Activated naive CD8-positive, alpha-beta T cell treated with anti-CD3 and anti-CD28 coated beads, Interleukin-2, amount 50 U/mL, for 16 hours (primary cell): ENCODE measurements around the gene RBMS1.

Experiments
- DNase-seq: peaks from one replicate; pipeline ENCODE4 v3.0.0-alpha.2; 2020; ENCODE audit warnings: low read depth, low spot score

The RBMS1 gene

GRCh38 chr2:160493227-160494028, at the start of gene RBMS1:
Gene RBMS1, minus strand, starts transcription at chr2:160493807. Its CDS starts 444 bp downstream, at chr2:160493363.
- DNase-seq = peak; percentile 13

GRCh38 chr2:160541745-160542144, 48.1 kb upstream of the RBMS1 start:
- no peak for DNase-seq

DNA sequence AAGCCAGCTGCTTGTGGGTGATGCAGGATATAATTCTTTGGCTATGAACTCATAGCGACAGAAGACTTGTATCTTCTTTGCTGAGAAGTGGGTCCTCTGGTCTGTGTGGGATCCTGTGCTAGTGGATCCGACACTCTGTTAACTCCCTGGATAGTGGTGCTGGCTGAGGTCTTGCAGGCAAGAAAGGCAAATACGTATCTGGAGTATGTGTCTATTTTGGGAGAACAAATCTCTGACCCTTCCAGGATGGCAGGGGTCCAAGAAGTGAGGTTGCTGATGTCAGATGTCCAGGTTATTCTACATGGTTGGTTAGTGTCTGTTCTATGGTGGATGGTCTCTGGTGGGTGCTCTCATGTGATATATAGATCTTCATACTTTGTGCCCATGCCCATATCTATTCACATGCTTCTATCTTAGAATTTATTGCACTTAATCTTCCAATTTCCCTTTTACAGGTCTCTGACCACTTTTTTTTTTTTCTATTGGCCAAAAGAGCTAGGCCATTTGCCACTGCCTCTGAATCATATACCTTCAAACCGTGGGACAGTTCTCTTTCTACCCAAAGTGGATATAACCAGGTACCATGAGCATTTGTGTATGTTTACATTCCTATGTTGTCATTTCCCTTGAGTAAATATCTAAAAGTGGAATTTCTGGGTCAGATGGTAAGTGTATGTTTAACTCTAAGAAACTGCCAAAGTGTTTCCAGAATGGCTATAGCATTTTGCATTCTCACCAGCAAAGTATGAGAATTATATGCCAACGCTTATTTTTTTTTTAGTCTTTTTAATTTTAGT, 45.1 kb upstream of the RBMS1 start:
- DNase-seq = no peak

- no peak for DNase-seq
Observed at GRCh38 chr2:160538115-160538514, 44.5 kb upstream of the RBMS1 start.

GRCh38 chr2:160534996-160535395, 41.4 kb upstream of the RBMS1 start:
- no peak for DNase-seq

DNA sequence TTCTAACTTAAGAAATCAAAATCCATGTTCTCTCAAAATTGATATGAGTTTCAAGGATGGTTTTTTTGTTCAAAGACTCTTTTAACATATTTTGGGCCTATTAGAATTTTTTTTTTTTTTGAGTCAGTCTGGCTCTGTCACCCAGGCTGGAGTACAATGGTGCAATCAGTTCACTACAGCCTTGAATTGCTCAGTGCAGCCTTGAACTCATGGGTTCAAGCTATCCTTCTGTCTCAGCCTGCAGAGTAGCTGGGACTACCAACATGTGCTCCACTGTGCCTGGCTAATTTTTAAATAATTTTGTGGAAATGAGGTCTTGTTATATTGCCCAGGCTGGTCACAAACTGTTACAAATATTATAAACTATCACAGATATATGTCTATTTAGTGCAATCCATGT, 40.6 kb upstream of the RBMS1 start:
- DNase-seq = no peak

GRCh38 chr2:160533482-160533881, 39.9 kb upstream of the RBMS1 start:
- no peak for DNase-seq

- DNase-seq = no peak
Observed at GRCh38 chr2:160532388-160532787, 38.8 kb upstream of the RBMS1 start.

GRCh38 chr2:160522951-160523710, 29.5 kb upstream of the RBMS1 start:
- no peak for DNase-seq

DNA sequence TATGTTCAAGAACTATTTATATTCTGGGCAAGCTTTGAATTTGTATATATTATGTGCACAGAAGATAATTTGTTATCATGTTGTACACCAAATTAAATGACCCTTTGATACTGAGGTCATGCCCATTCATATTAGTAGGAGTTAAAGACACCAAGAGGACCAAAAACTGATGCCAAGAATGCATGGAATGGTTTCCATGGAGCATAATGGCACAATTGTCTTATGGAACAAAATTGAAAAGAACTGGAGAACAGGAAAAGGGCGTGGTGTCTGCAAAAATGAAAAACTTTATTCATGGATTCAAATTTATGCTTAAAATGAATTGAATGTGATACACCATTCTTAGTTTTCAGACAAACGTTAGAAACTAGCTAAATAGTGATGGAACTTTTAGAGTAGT, 24.1 kb upstream of the RBMS1 start:
- DNase-seq = no peak

DNA sequence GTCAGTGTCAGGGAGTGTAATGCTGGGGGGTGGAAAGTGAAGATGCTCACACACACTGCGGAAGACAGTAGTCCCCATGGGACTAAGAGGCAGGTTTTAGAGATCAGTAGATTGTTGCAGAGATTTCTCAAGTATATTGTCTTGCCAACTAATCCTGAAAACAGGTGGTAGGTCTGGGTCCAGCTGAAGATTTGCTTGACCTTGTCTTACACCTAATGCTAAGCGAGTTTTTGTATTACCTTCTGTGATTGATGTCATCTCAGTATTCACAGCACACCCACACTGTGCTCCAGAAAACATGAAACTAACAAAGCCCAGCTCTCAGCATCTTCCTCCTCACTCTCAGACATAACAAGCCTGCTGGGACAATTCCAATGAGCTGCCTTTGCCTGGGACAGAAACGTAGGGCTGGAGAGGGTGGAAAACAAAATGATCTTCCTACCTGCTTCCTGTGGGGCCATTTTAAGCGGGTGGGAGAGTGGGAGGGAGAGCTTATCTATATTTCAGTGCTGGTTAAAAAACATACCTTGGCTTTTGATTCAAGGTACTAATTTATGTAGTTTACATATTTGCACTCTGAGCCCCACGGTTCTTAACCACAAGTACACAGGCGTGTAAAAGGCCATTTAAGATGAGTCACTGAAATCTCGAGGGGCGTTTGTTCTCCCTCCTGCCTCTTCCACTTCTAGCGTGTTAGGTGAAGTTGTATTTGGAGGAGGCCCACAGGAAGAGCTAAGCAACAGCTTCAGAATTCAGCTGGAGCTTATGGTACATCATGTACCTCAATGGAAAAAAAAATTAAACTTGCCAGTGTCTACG, 23.1 kb upstream of the RBMS1 start:
- DNase-seq = no peak

DNA sequence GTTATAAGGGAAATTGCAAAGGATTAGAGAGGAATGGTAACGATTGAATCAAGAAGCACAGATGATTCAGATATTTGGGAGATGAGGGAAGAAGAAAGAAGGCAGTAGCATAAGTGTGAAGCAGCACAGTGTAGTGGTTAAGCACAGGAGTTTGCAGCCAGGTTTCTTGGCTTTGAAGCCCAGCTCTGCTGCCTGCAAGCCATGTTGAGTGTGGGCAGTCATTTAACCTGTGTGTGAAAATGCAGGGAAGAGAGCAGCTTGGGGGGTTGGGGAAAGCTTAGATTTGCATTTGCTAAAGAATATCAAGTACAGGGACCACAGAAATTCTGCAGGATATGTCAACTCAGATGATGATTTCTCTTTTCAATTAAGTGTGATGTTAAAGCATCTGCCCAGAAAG, 21.5 kb upstream of the RBMS1 start:
- no peak for DNase-seq

GRCh38 chr2:160513120-160513519, 19.5 kb upstream of the RBMS1 start:
- no peak for DNase-seq

DNA sequence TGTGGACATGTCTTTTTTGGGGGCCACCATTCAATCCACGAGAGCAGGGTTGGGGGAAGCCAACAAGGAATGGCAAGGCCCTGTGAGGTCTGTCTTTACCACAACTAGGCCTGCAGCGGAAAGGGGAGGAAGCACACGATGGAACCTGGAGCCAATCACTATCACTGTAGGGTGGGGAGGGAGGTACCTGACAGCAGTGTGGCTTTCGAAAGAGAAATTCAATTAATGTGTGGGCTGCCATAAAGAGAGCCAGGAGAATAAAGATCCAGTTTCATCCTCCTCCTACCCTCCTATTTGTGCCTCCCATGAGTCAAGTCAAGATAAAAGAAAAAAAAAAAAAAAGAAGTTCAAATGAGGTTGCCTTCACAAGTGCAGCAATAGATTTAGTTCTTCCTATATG, 18.9 kb upstream of the RBMS1 start:
- no peak for DNase-seq

DNA sequence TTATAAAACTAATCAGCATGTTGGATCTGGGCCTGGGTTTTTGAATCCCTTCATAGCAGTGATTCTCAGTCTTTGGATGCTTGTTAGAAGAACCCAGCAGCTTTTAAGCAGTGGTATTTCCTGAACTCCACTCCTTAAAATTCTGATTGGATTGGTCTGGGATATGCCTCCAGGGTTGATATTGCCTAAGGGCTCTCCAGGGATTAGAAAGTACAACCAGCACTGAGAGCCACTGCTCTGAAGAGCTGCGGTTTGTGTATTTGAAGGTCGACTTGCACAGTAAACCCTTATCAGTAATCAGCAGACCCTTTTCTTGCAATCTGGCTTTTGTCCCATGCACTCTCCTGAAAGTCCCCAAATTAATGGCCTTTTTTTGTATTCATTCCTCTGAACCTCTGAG, 17.0 kb upstream of the RBMS1 start:
- DNase-seq = no peak

DNA sequence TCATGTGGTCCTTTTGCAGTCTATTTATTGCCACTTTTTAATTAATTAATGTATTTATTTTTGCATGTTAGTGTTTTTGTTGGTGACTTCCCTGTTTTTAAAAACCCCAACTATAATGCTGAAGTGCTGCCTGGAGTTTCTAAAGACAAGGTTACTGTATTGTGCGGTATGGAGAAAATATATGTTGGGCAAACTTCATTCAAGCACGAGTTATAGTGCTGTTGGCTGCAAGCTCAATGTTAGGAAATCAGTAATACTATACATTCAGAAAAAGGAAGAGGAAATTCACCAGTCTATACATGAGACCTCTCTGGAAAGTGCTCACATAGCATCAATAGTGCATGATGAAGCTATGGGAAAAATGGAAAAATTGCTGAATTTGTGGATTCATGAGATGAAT, 15.4 kb upstream of the RBMS1 start:
- DNase-seq = no peak

DNA sequence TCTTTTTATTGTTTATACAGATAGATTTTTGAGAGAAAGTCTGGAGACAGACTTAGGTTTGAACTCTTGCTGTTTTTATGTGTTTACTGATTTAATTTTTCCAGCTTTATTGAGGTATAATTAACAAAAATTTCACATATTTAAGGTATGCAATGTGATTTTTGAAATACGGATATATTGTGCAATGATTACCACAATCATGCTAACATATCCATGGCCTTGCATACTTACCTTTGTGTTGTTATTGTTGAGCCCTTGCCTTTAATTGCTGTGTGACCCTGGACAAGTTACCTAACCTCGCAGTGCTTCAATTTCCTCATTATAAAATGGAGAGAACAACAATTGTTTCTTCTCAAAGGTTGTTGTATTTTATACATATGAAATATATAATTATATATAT, 13.9 kb upstream of the RBMS1 start:
- DNase-seq = no peak

DNA sequence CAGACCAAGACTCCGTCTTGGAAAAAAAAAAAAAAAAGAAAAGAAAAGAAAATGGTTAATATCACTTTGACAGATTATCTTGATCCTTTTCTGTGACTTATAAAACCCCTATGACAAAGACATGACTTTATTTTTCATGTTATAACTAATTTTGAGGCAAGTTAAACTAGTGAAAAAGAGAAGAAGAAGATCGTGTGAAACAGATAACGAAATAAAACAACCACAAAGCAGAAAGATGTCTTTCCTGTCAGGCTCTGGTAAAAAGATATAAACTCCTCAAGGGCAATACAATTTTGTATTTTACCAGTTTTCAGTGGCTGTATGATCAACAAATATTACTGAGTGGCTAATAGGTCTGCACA, 13.4 kb upstream of the RBMS1 start:
- DNase-seq = no peak

DNA sequence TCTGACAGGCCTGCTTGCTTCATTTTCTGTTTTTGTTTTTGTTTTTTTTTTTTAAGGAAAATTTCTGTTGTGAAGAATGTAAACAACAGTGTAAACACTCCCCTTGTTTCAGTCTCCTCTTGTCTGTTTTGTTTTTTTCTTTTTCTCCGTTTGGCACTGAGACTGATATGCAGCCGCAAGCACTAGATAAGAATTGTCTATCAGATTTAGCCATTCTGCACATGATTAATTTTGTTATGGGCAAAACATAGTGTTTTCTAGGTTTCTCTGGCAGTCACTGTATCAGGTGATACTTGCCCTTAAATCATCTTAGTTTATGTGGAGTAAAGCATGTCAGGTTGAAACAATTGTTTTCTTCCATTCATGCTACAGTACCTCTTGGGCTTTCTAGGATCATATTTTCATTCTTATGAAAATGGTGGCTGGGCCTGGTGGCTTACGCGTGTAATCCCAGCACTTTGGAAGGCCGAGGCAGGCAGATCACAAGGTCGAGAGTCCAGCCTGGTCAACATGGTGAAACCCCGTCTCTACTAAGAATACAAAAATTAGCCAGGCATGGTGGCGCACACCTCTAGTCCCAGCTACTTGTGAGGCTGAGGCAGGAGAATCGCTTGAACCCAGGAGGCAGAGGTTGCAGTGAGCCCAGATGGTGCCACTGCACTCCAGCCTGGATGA, 12.9 kb upstream of the RBMS1 start:
- DNase-seq = no peak

DNA sequence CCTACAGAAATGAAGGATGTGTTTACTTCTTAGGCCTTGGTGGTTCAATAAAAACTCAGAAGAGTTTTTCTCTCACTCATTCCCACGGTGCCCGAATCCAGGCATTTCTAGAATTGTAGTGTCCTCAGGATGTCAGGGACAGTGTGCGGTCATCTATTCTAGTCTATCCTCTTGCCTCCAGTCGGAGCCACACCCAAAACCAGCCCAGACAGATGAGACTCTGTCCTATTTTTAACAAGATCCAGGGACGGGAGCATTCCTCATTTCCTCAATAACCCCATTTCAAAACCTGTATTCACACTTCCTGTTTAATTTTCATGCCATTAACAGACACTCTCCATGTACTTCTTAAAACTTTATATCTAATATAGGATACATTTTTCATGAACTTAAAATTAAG, 11.6 kb upstream of the RBMS1 start:
- no peak for DNase-seq

GRCh38 chr2:160502478-160502877, 8.9 kb upstream of the RBMS1 start:
- no peak for DNase-seq
